Measurements from ENCODE around the gene PLA2R1.

DNA sequence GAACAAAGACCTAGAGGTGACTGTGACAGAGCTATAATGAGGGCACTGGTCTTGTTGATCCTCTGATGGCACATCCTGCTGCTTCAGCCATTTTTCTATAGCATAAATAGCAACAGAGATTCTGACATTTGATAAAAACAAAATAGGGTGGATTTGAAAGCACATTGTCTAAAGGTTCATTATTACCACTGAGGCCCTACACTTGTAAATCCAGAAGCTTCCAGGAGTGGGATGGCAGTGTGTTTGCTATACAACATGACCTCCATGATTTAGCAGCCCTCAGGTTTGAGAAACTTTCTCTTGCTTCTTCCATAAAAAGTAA, 171.2 kb downstream of the PLA2R1 start:
- TF ChIP-seq POLR2A (IDR thresholded peaks at IDR 0.05) (no peak), CTCF (IDR thresholded peaks at IDR 0.05) (no peak)

Measured in thyroid gland (tissue), 4 donors.